Fibroblast of skin of left quadriceps (primary cell): ENCODE results near the gene COL27A1.
A peak's percentile ranks its signal among the peaks of the same experiment; 100 is the strongest.

Source experiments
- DNase-seq, 2 experiments: peaks; one replicate each; pipeline ENCODE4 v3.0.0-alpha.2; 2013; ENCODE audit warnings: low read depth in 2 of 2

COL27A1 gene

DNA sequence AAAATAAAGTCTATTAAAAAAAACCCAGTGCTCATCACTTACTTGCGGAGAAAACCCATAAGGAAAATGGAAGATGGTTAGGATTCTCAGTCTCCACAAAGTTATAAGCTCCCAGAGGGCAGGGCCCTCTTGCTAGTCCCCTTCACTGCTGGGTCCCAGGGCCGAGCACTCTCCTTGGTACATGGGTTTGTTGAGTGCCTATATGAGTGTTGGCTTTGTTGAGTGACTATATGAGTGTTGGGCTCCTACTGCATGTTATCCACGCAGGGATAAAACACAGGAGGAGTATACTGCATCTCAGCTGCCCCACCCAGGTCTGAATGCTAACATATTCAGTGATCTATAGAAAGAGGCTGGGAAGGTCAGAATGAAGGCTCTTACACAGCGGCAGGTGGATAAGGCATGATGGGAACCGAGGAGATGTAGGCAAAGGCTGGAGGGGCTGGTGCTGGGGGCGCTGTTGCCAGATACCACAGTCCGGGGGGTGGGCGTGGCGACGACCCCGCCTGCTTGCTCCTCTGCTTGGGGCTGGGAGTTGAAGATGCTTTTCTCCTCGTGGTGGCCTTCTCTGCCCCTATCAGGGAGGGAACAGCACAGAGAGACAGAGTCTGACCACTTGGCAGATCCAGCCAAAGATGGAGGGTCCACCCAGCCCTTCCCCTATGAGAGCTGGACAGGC, 186.0 kb downstream of the COL27A1 start:
- DNase-seq = no peak

DNA sequence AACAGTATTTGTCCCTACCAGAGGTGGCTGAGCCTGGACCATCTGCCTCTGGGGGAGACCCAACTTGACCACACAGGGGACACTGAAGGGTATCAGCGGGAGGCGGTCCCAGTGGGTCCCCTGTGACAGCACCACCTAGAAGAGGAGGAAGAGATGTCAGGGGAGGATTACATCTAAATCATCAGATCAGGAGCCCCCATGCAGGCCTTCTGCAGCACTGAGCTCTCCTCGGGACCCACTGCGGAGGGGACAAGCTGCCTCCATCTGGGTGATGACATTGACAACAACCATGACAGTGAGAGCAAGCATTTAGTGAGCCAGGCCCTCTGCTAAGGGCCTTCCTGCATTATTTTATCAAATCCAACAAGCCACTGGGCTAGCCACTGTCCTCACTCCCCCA, 186.7 kb downstream of the COL27A1 start:
- DNase-seq = no peak

DNA sequence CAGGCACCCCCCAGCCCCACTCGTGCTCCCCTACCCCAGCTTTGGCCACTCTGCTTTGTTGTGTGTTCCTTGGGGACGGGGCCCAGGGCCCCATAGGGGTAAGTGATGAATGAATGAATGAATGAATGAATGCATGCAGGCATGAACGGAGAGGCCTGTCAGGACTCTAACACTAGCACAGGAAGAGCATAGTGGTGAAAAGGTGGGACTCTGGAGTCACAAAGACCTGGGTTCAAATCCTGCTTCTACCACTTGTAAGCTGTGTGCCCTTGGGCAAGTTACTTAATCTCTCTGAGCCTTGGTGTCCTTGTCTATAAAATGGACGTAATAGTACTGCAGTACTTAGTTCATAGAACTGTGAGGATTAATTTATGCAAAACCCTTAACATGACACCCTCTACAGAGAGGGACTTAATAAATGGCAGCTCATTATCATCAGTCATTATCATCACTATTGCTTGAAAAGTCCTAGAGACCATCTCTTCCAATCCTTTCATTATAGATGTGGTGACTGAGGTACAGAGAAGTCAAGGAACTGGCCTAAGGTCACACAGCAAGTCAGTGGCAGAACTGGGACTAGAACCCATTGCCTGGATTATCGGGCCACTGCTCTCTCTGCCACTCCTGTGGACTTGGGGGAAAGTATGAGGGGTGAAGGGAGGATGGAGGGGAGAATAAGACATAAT, 187.6 kb downstream of the COL27A1 start:
- DNase-seq = no peak

DNA sequence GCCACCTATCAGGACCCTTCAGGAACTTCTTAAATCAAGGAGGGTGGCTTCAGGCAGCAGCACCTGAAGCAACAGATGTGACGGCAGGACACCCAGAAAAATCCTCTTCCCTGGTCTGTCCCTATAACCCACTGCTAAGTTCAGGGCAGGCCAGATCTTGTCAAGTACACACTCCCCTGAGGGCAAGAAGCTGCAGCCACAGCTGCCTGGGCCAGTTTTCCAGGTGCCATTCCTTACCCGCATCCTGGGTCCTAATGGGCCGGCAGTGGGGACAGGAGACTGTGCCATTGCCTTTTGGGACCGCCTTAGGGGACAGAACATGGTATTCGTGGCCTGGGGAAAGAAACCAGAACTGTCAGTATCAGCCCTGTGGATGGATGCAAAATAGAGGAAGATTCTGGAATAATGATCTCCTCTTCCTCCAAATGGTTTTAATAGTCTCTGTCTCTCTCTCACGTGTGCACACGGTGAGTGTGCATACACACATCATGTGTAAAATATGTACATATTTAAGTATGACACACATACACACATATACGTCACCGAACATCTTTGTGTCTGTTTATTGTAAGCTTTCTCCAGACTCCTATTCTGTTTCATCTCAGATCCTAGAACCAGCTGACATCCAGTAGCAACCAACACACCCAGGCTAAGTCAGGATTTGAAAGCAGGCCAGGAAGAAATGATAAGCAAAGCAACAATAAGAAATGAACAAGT, 188.3 kb downstream of the COL27A1 start:
- no peak for DNase-seq

DNA sequence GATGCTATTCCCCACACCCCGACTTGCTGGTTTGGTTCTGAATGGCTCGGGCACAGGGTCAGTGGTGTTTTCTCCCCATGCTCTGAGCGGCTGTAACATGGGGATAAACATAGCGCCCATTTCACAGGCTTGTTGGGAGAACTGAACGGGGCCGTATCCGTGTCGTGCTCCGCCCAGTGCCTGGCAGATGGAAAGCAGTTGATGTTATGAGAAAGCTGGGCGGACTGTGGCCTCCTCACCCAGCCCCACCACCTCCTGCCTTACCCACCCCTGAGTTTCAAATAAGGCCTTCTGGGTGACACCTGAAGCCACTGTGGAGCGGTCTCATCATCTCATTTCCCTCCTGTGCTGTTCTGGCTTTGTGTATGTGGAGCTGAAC, 188.8 kb downstream of the COL27A1 start:
- no peak for DNase-seq

DNA sequence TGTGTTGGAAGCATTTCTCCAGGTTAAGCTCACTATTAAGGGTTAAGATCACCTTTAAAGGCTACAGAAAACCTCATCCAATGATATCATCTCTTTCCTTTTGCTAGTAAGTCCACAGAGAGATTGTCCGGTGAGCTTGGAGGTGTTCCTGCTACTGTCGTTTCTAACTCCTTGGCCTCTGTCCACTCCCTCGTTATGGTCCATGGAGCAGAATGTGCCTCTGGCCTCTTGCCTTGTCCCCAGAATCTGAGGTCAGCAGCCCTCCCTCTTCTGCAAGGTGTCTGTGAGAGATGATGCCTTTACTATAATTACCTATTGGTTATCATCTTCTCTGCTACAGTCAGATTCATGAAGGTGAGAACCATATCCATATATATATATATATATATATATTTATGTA, 189.4 kb downstream of the COL27A1 start:
- DNase-seq = no peak

DNA sequence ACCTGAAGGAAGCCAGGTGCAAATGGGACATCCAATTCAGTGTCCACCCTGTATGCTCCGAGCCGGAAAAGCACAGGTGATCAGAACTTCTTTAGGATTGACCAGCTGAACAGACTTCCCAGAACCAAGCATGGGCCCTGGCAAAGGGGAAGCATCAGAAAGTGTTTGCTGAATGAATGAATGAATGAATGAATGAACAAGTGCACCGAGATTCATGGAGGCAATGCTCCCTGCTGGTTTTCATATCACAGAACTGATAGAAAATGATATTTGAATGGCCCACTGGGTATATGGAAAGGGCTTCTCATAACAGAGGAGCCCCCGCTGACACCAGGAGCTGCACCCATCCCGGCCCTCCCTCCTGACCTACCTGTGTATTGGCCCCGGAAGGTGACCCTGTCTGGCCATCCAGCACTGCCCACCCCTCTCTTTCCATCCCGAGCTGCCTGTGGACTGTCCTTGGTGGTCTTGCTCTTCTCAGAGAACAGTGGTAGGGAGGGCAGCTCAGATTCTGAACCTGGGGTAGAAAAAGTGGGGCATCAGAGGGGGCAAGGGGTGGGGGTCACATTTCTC, 190.2 kb downstream of the COL27A1 start:
- no peak for DNase-seq

DNA sequence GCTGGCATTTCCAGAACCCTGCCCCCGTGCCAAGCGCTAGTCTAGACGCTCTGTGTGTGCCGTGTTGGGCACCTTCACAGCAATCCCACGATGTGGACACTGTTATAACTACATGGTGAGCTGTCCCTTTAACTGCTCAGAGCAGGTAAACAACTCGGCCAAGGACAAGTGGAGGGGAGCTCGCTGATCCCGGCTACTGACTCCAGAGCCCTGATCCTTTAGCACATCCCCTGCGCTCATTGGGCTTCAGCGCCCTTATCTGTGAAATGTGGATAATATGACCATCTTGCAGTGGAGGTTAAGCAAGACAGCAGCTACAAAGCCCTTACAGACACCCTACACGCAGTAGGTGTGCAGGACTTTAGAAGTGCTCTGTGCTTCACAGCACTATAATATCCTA, 190.8 kb downstream of the COL27A1 start:
- DNase-seq = no peak

DNA sequence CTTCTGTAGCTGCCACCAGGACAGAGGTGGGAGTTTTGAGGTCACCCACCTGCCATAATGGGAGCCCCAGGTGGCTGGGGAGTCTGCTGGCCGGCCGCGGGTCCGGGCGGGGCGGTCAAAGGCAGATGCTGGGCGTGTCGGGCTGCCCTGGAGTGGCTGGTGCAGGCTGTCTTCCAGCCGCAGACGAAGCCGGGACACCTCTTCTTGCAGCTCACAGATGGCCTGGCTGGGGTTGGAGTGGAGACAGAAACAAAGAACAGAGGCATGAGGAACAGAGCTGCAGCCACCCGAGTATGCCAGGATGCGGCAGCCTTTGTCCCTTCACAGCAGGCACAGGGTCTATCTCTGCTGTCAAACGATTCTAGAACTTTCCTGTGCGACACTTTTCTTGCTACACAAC, 192.3 kb downstream of the COL27A1 start:
- DNase-seq = no peak

DNA sequence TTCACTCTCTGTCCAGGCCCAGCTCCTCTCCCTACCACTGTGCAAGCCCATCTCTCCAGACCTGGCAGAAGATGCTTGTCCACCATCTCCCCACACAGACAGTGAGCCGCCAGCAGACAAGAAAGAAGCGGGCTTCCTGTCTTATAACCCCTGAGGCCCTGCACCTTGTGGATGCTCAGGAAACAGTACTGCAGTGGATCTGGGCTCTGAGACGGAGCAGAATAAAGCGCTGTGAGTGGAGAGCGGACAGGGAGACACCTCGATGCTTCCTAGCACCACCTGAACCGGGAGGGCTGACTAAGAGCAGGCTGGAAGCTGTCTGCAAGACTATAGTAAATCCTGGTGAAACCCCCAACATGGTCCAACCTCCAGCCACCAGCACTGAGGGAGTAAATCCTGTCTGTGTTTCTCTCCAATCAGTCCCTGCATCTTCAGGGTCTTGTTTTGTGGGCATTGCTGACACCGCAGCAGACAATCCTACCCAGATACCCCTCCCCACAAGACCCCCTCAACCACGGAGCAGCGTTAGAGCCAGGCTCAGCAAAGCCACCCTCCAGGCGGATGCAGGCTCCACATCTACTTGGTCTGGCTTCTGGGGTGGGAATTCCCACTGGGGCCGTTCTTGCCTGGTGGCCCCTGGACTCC, 193.0 kb downstream of the COL27A1 start:
- DNase-seq = no peak

DNA sequence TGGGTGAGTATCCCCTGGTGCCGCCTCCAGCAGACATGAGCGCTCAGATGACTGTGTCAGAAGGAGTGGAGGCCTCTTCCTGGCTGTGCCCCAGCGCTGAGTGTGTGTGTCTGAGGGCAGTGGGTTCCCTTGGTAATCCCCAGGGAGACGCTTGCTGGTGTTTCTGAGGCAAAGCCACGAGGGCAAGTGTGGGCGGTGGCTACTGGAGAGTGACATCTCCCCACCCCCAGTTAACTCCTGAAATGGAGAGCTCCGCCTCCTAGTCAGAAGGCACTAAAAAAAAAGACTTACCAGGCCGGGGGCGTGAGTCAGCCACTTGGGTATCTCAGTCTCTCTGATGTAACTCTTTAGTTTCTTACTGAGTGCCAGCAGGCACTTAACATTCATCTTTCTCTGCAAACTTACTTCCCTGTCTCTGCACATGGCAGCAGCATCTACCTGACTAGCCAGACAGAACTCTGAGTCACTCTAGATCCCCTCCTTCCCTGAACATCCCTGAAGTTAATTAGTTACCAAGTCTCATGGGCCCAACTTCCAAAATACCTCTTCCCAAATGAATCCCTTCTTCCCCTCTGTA, 193.7 kb downstream of the COL27A1 start:
- peak; percentile 90 to 92 for DNase-seq

DNA sequence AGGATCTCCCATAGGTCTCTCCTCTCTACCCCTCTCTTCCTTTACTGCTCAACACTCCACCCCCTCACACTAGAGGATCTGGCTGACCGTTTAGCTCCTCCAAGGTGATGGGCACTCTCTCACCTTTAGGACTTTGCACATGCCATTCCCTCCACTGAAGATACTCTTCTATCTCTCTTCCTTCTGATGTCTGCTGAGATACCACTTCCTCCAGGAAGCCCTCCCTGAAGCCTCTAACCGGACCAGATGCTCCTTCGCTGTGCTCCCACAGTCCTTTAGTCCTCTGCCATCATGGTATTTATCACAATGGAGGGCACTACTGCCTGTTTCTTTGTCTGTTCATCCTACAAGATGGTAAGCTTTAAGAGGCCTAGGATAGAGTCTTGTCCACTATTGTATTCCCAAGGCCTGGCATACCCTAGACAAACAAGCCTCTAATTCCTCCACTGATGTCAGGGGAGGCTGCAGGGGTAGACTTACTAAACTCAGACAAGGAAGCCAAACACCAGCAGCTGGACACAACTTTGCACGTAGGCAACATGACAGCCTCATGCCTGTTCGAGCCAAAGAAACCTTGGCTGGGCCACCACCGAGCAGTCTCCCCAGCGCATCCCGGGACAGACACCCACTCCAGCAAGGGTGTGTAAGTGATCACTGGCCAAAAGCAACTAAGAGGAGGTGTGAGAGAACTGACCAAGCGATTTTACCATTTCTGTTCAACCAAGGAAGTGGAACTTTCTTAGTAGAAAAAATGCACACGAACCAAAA, 194.6 kb downstream of the COL27A1 start:
- DNase-seq = no peak

DNA sequence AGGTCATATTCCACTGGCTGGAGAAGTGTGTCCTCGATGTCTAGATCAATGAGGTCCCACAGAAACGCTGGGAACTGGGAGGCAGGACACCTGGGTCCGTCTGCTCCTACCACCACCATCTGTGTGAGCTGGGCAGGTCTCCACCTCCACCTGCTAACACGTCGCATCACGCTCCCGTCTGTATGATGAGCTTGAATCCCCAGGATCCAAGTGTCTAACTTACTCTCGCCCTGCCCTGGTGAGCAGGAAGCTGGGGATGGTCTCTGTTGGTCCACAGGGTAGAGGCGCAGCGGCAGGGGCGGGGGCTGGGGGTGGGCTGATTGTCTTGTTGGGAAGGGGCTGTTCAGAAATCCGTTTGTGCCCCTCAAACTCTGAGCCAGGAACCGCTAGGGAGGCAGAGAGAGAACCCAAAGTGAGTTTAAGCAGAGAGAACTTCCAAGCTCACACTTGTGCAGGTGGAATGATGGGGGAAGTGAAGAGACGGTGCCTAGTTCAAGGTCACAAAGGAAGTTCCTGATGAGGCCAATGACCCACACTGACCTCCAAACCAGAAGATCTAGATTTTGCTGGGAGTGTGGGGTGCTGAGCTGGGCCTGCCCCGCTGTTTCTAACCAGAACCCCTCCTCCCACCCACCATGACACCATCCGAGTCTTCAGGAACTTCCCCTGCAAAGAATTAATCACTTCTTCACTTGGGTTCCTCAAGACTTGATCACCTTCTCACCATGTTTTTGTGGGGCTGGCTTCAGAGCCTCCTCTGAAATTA, 195.5 kb downstream of the COL27A1 start:
- no peak for DNase-seq

DNA sequence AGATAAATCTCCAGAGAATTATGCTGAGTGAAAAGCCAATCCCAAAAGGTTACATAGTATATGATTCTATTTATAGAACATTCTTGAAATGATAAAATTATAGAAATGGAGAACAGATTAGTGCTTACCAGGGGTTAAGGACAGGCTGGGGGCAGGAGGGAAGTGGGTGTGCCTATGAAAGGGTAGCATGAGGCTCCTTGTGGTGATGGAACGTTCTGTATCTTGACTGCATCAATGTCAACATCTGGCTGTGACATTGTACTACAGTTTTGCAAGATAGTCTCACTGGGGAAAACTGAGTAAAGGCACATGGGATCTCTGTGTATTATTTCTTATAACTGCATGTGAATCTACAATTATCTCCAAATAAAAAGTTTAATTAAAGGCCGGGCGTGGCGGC, 196.6 kb downstream of the COL27A1 start:
- DNase-seq = no peak

DNA sequence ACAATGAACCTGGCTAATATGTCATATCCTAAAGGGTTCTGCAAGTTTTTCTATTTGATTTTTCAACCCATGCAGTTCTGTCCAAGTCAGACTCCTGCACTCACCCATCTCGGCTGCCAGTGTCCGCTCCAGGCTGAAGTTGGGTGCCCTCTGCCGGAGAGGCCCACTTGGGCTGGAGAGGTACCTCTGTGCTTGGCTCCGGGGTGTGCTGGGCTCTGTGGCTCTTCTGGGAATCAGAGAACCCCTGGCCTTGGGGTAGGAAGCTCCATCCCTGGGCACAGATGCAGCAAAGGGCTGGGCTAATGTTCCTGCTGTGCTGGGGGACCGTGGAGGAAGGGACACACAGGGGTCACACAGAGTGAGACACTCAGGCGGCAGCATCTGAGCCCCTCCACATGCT, 200.5 kb downstream of the COL27A1 start:
- no peak for DNase-seq

DNA sequence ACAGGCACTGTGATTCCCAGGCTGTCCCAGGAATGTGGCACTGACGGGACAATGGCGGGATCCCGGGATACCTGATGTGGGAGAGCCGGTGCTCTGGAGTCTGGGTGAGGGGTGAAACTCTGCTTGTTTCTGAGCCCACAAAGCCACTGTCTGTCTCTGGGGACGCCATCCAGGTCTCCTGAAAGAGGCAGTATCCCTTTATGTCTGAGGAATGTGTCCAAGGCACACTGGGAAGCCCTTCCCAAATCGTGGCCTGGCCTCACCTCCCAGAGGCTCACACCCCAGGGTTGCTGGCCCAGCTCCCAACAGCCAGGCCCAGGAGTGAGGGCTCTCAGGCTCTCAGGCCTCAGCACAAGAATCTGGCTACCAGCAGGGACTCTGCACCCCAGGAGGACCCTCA, 201.5 kb downstream of the COL27A1 start:
- DNase-seq = no peak

DNA sequence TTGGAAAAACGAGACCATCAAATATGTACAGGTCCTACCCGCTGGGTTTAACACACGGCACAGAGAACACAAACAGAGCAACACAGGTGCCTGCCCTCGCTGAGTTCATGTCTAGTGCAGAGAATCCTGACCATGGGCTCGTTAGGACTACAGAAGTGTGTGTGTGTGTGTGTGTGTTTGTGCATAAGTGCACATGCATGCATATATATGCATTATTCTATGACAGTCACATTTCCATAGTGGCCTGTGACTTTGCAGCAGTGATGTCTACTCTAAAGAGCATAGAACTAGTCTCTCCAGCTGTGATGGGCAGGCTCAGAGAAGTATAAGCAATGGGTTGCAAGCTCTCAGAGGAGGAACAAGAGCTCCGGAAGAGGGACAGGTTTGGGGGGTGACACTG, 202.0 kb downstream of the COL27A1 start:
- no peak for DNase-seq

DNA sequence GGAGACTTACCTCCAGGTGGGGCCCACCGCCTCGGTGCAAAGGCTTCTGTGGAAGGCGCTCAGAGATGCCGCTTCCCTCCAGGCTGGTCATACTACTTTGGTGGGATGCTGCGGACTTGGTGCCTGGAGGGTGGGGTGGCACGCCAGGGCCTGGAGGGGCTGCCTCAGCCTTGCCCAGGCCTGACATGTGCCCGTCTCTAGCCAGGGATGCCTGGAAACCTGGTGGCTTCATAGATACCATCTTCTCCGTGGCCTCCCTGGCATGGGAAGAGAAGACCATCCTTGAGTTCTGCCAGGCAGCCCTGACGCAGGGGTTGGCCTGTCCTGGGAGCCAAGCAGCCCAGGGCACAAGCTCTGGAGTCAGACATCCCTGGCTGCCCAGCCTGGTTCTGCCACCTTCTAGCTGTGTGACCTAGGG, 202.6 kb downstream of the COL27A1 start:
- DNase-seq = no peak

DNA sequence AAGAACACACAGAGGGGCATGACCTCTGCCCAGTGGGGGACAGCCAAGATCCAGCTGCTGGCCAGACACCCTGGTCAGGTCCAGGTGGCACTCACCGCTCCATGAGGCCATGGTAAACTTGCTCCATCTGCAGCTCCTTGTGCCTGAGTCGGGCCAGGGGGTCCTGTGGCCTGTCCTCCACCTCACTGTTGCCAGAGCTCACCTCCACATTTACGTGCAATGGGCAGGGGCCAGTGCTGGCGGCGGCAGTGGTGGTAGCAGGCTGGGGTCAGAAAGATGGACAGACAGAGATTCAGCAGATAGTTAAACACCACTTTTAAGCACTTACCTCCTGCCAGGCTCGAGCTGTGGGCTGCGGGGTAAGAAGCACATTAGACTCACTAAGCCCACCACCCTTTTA, 204.5 kb downstream of the COL27A1 start:
- DNase-seq = no peak

DNA sequence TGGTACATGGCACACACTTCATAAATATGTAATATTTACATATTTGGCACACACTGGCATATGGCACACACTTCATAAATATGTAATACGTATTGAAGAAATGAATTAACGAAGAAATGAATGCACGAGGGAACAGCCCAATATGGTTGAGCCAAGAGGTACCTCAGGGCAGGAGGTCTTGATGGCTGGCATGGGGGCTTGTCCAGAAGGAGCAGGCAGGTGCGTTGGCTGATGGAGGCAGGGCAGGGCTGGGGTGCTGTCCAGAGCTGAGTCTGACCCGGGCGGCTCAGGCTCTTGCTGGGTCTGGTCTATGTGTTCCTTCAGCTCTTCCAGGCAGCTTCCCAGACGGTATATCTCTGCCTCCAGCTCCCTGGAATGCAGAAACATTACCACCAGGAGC, 206.2 kb downstream of the COL27A1 start:
- no peak for DNase-seq
